Brain microvascular endothelial cell (primary cell): Measurements from ENCODE around the gene RFX4.

ENCODE experiments used
- DNase-seq: peaks from one replicate; pipeline ENCODE4 v3.0.0-alpha.2; 2020
- H3K27ac ChIP-seq: fragments of 250-450 bp; sonication (Bioruptor Pico); 2 replicates; pipeline ENCODE4 v1.5.1; 2020; ENCODE audit warnings: mild to moderate bottlenecking, moderate library complexity
- H3K27me3 ChIP-seq: fragments of 250-450 bp; sonication (Bioruptor Pico); replicated peaks from 2 replicates; pipeline ENCODE4 v1.5.1; 2020; ENCODE audit warnings: mild to moderate bottlenecking
- H3K36me3 ChIP-seq: fragments of 250-450 bp; sonication (Bioruptor Pico); replicated peaks from 2 replicates; pipeline ENCODE4 v1.5.1; 2020; ENCODE audit warnings: mild to moderate bottlenecking
- H3K4me3 ChIP-seq: 2 replicates; pipeline ENCODE4 v1.5.1; 2011; ENCODE audit warnings: low read depth, mild to moderate bottlenecking, control low read depth, low read length, moderate library complexity
- in situ Hi-C: cut with HindIII; loops from 2 replicates; pipeline ENCODE4 v1.10.0; 2017; ENCODE audit warnings: low sequenced_read_pairs, low pct_ligation_motif_present
- TF ChIP-seq, protein P1 (sequence below): IDR thresholded peaks from 2 replicates; pipeline ENCODE4 v1.5.1; 2011; ENCODE audit warnings: low read depth, mild to moderate bottlenecking, moderate library complexity, low read length, control low read depth, inconsistent platforms; ENCODE audit errors: missing control alignments

The RFX4 gene

GRCh38 chr12:106582641-106583230, at the start of gene RFX4:
RFX4 (plus strand) TSS chr12:106583004; CDS start chr12:106583321, 317 bp downstream.
- Histone ChIP-seq H3K27ac (no peak within 1 kb of the TSS), H3K4me3 (peak within 1 kb of the TSS; percentile 24), H3K27me3 (peaks cover 92% of the 10 kb centered on the region), H3K36me3 (no peaks in the 10 kb centered on the region)
- no peak for DNase-seq
- in situ Hi-C loops, result no loop called here
- TF ChIP-seq, protein P1, sequence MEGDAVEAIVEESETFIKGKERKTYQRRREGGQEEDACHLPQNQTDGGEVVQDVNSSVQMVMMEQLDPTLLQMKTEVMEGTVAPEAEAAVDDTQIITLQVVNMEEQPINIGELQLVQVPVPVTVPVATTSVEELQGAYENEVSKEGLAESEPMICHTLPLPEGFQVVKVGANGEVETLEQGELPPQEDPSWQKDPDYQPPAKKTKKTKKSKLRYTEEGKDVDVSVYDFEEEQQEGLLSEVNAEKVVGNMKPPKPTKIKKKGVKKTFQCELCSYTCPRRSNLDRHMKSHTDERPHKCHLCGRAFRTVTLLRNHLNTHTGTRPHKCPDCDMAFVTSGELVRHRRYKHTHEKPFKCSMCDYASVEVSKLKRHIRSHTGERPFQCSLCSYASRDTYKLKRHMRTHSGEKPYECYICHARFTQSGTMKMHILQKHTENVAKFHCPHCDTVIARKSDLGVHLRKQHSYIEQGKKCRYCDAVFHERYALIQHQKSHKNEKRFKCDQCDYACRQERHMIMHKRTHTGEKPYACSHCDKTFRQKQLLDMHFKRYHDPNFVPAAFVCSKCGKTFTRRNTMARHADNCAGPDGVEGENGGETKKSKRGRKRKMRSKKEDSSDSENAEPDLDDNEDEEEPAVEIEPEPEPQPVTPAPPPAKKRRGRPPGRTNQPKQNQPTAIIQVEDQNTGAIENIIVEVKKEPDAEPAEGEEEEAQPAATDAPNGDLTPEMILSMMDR, result no peak

DNA sequence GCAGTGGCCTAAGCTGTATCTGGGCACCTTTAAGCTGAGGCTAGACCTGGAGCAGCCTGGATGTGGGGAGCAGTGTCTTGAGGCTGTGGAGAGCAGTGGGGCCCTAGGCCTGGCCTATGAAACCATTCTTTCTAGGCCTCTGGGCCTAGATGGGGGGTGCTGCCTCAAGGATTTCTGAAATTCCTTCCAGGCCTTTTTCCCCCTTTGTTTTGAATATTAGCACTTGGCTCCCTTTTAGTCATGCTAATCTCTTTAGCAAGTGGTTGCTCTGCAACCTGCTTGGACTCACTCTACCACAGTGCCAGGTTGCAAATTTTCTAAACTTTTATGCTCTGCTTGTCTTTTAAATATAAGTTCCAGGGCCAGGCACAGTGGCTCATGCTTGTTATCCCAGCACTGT, 41.6 kb upstream of the RFX4 start:
- in situ Hi-C loops, result no loop called here

GRCh38 chr12:106551410-106551809, 31.4 kb upstream of the RFX4 start:
- no peaks in the 10 kb centered on the region for H3K27me3 ChIP-seq
- no peak overlapping the region for H3K27ac ChIP-seq
- no peak overlapping the region for H3K4me3 ChIP-seq
- TF ChIP-seq, protein P1, result no peak
- in situ Hi-C loops, result no loop called here
- DNase-seq, result no peak
- H3K36me3 ChIP-seq, result no peaks in the 10 kb centered on the region

More for the DNA sequence above, 41.6 kb upstream of the RFX4 start:
- no peak overlapping the region for H3K4me3 ChIP-seq
- H3K36me3 ChIP-seq, result no peaks in the 10 kb centered on the region
- H3K27ac ChIP-seq, result no peak overlapping the region
- DNase-seq, result no peak
- TF ChIP-seq, protein P1, result no peak
- H3K27me3 ChIP-seq, result no peaks in the 10 kb centered on the region

- no peak overlapping the region for H3K27ac ChIP-seq
- in situ Hi-C loops, result no loop called here
- no peak for DNase-seq
- no peak overlapping the region for H3K4me3 ChIP-seq
- no peaks in the 10 kb centered on the region for H3K27me3 ChIP-seq
- no peaks in the 10 kb centered on the region for H3K36me3 ChIP-seq
- TF ChIP-seq, protein P1, result no peak
These were observed 30.6 kb upstream of the RFX4 start for GRCh38 chr12:106552228-106552627.

GRCh38 chr12:106564678-106565329, 18.0 kb upstream of the RFX4 start:
- Histone ChIP-seq H3K36me3 (no peaks in the 10 kb centered on the region), H3K27me3 (no peaks in the 10 kb centered on the region), H3K27ac (no peak overlapping the region), H3K4me3 (no peak overlapping the region)
- DNase-seq, result no peak
- in situ Hi-C loops, result no loop called here
- TF ChIP-seq, protein P1, result no peak

GRCh38 chr12:106566771-106567170, 16.0 kb upstream of the RFX4 start:
- DNase-seq, result no peak

More at GRCh38 chr12:106566771-106567170, 16.0 kb upstream of the RFX4 start:
- in situ Hi-C loops, result no loop called here
- Histone ChIP-seq H3K27ac (no peak overlapping the region), H3K4me3 (no peak overlapping the region), H3K36me3 (no peaks in the 10 kb centered on the region), H3K27me3 (no peaks in the 10 kb centered on the region)
- TF ChIP-seq, protein P1, result no peak
